NCI-H128 (cell line): ENCODE measurements around the gene AURKA.
"Not testable (repeated sequence)": the region's sequence is repeated elsewhere in the genome, so short reads cannot be mapped to it uniquely, and the experiment has no call there.

Experiments used
- DNase-seq: peaks from one replicate; lab custom pipeline; 2025; ENCODE audit not compliant: unreplicated experiment; lab: John Stamatoyannopoulos, UW

Gene AURKA

DNA sequence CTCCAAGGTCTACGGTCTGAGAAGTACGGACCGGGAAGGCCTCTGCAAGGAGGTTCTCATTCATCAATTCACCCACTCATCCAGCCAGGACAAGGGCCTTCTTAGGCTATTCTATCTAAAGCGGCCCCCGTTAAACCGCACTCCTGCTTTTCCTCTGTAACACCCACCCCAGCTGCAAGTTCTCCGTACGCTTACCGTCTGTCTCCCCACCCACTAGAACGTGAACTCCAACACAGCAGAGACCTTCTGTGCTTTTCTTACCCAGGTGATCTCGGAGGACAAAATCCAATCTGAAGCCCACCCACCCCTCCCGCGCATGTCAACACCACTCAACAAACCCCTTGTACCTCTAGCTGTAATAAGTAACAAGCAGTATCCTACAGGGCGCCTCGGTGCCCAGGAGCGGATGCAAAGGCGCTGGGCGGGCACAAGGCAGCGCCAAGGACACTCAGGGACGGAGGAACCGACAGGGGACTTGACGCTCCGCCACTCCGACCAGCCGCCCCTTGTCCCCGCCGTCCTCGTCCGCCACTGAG is 351 bp downstream of the AURKA start:
- no peak for DNase-seq

DNA sequence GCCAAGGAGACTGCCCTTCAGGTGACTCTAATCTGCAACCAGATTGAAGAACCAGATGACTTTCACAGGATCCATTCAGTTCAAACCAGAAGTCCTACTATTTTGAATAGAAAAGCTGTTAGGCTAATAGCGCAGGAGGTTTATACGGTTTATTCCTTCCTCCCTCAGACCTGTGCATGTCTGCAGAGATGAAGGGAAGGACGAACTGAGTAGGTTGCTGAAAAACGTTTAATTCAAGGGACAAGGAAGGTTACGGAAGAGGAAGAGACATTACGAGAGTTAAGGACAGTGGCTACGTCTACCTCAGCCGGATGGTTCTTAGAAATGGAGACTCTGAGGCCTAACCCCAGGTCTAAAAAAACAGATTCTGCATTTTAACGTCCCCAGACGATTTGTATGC is 978 bp downstream of the AURKA start:
- no peak for DNase-seq

DNA sequence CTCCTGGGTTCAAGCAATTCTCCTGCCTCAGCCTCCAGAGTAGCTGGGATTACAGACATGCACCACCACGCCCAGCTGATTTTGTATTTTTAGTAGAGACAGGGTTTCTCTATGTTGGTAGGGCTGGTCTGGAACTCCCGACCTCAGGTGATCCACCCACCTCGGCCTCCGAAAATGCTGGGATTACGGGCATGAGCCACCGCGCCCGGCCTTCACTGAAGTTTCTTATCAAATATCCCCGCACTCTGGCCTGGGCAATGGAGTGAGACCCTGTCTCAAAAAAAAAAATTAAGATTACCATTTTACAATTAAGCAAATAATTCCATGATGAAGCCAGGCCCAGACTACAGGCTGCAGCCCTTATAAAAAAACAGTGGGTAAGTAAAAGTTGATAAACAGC is 1.6 kb downstream of the AURKA start:
- not testable (repeated sequence) for DNase-seq

GRCh38 chr20:56389807-56390206 is 2.2 kb downstream of the AURKA start:
- no peak for DNase-seq

DNA sequence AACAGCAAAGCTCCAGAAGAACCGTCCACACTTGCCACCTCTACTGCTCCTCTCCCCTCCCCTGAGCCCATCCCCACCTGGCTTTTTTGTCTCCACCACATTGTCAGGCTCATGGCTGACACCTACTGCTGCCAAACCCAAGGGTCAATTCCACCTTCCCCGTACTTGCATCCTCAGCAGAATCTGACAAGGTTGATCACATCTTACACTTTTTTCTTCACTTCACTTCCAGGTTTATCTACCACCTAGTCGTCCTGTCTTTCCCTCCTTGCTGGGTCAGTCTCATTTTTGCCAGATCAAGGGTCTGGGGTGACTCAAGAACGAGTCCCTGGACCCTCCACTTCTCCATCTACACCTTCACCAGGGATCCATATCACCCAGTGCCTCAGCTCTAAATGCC is 3.1 kb downstream of the AURKA start:
- DNase-seq = no peak

DNA sequence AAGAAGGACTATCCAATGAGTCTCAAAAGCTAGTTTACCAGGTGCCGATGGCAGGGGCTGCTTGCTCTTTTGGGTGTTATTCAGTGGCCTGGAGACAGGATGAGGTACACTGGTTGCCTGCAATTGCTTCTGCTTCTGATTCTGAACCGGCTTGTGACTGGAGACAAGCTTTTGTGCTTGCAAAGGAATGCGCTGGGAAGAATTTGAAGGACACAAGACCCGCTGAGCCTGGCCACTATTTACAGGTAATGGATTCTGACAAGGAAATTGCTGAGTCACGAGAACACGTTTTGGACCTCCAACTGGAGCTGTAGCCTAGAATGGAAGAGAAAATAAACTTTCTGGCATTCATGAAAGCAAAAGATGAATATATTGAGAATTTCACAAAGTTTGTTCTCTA is 5.8 kb downstream of the AURKA start:
- DNase-seq = no peak

GRCh38 chr20:56385130-56385529 is 6.9 kb downstream of the AURKA start:
- no peak for DNase-seq

DNA sequence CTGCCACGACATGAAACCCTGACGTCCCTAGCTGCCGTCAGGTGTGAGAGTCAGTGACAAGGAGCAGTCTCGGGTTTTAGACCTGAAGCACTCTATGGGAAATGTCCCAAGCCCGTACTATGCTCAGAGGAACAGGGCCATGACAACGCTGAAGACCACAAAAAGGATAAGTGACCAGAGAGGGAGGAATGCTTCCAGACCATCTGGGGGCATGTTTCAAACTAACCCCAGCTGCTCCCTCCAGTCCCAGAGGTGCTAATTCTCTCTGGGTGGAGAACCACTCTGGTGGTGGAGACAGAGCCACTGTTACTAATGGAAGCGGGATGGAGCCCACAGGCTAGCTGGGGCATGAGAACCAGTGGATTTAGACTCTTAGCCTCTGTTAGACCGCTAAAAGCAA is 8.7 kb downstream of the AURKA start:
- DNase-seq = no peak

DNA sequence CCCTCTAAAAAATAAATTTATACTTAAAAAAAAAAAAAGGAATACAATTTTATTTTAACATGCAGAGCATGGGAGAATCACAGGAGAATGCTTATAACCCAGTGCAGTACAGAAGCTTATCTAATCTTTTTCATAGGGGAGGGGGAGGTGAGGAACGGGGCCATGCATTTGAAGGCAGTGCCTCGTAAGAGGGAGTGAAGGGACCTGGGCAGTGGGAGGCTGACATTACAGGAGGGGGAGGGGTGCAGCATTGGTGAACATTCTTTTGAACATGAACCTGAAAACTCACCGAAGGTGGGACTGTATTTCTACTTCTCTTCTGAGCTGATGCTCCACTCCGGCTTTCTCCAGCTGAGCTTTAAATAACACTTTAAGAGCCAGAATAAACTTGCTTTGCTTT is 9.3 kb downstream of the AURKA start:
- no peak for DNase-seq

DNA sequence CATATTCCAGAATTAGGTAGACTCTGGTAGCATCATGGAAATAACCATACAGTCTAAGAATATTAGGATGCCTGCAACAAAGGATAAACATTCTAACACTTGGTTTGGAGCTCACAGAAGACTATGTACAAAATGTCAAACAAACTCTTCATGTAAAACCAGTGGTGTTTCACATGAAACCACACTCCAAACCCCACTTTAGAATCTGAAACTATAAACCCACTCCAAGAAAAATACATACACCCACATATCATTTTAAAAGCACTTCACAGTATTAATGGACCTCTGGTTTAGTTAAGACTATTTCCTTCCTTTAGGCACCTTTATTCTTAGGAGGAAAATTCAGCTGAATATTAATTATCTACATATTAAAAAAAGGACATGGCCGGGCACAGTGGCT is 10.5 kb downstream of the AURKA start:
- DNase-seq = no peak

DNA sequence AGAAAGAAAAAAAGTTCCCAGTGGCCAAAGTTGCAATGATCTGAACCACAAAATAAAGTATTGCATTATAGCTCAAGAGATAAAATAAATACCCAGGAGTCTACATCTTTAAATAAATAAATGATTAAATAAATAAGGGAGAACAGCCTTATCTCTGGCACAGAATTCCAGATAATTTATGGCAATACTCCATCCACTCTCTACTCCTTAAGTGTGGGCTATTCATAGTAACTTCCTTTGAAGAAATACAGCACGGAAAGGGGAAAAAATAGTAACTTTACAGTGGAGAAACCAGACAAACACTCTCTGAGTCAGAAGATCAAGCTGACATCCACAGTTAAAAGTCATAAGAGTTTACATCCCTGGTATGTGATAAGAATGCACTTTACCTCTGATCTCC is 11.6 kb downstream of the AURKA start:
- DNase-seq = no peak

DNA sequence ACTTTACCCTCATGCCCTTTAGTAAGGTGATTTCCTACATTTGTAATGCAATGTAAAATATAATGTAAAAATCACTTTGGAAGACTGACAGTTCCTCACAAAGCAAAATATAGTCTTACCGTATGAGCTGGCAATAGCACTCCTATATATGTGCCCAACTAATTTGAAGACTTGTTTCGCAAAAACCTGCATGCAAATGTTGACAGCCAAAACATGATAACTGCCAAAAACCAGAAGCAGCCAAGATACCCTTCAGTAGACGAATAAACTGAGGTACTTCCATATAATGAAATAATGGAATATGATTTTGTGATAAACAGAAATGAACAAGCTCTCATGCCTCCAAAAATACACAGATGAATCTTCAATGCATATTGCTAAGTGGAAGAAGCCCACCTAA is 13.6 kb downstream of the AURKA start:
- no peak for DNase-seq

- DNase-seq = no peak
These were observed 15.7 kb downstream of the AURKA start for GRCh38 chr20:56376331-56376730.

DNA sequence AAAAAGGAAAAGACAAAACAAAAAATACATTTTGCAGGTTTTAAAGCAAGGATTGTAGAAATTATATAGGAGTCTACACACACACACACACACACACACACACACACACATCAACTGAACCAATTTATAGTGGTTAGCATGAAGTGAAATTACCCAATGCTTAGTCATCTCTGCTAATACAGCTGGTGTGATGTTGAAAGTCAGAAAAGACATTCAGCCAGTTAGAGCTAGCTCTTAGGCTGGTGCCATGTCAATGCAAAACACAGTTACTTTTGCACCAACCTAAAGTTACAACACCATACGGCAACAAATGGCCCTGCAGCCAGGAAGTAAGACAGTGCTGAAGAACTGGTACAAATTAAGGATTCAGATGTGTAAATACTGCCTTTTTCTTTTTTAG is 18.1 kb downstream of the AURKA start:
- no peak for DNase-seq

DNA sequence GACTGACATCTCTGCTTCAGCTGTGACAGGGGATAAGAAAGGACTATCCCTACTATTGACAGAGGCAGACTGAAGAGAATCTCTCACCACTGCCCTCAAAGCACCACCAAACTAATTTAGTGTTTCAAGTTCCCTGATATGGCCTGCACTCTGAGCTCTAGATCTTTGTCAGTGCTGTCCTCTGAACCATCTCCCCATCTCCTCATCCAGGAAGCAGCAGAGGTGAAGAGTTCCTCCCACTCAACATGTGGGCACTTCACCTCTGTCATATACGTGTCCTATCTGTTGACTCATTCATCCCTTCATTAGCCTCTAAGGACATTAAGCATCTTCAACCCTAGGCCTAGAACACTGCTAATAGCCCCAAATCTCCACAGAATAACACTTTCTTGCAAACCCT is 19.2 kb downstream of the AURKA start:
- no peak for DNase-seq

DNA sequence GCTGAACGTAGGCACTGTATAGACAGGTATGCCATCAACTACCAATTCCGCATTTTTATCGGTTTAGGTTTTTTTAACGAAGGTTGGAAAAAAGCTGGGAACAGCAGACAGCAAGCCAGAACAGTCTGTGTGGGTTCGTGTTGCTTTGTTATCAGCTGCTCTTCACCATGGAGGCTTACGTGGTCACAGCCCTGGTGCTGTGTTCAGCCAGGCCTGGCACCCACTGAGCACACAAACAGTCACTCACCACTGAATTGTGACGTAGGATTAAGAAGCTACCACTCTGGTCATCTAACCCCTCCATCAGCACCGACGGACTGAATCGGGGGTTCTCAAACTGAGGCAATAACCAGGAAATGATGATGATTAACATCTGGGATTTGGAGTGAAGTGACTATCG is 20.0 kb downstream of the AURKA start:
- no peak for DNase-seq

- DNase-seq = no peak
These were observed 22.8 kb downstream of the AURKA start for GRCh38 chr20:56369179-56369578.

- no peak for DNase-seq
These were observed 23.5 kb downstream of the AURKA start for GRCh38 chr20:56368351-56369134.

DNA sequence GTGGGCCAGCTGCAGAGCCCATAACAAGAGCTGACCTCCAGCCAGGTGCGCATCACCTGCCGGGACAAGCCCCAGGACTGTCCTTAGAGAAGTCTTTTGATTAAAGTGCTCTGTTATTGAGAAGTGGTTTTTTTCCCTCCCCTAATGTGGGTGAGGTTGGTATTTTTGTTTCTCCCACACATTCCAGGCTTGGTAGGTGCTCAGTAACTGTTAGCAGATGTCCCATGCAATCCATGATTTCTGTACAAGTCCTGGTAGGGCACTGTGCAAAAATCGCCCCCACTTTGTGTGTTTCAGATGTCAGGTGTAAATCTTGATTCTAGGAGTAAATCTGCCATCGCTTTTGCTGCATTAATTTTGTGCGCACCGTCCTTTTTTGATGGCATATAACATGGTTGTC is 28.5 kb downstream of the AURKA start:
- DNase-seq = no peak

GRCh38 chr20:56362833-56363413 is 29.1 kb downstream of the AURKA start:
- DNase-seq = no peak

DNA sequence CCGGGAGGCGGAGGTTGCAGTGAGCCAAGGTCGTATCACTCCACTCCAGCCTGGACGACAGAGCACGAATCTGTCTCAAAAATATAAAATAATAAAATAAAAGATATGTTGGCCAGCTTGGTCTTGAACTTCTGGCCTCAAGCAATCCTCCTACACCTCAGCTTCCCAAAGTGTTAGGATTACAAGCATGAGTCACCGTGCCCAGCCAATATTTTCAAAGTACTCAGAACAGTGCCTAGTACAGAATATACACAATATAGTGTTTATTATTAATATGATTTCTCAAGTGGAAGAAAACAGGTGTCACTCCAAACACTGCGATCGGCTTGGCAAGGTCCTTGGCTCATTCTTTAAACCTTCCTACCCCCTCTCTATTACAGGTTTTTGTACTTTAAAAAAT is 30.1 kb downstream of the AURKA start:
- no peak for DNase-seq

DNA sequence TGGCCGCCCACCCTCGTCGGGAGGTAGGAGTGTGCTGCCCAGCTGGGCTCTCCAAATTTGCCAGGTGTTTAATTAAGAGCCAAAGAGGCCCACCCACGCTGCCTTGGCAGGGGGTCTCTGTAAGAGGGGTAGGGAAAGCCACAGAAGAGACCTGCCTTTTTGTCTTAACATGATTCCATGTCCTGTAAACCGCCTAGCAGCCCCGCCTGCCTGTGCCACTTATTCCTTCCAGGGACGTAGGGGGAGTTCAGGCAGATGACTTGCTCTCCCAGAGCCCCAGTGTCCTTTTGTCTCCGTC is 31.2 kb downstream of the AURKA start:
- DNase-seq = no peak
